DND-41 (cell line): ENCODE data around the gene PHACTR1.

Experiments
- ATAC-seq: fragments of 200-7000 bp; cut with Tn5 transposase; 3 replicates; pipeline ENCODE4 v1.9.1; 2021; ENCODE audit warnings: low read depth; ENCODE audit not compliant: insufficient read depth
- DNase-seq: peaks from one replicate; pipeline ENCODE4 v3.0.0-alpha.2; 2020
- H2AFZ ChIP-seq: 2 replicates; pipeline ENCODE4 v1.6.0; 2012; ENCODE audit warnings: low read depth, low read length
- H3K27ac ChIP-seq: 2 replicates; pipeline ENCODE4 v1.5.1; 2012; ENCODE audit warnings: low read length, inconsistent platforms
- H3K27me3 ChIP-seq: fragments of 200-600 bp; sonication (generic); 2 replicates; pipeline ENCODE4 v1.6.0; 2012; ENCODE audit warnings: low read length, mild to moderate bottlenecking, inconsistent platforms; ENCODE audit not compliant: insufficient read depth, poor library complexity
- H3K36me3 ChIP-seq: 2 replicates; pipeline ENCODE4 v1.5.1; 2012; ENCODE audit warnings: low read length, inconsistent platforms; ENCODE audit not compliant: insufficient read depth
- H3K4me1 ChIP-seq: 2 replicates; pipeline ENCODE4 v1.5.1; 2012; ENCODE audit warnings: mild to moderate bottlenecking, low read length; ENCODE audit not compliant: insufficient read depth
- H3K4me2 ChIP-seq: 2 replicates; pipeline ENCODE4 v1.6.0; 2012; ENCODE audit warnings: mild to moderate bottlenecking, moderate library complexity, low read length, inconsistent platforms; ENCODE audit not compliant: insufficient read depth
- H3K4me3 ChIP-seq, 2 experiments: fragments of 200-600 bp in 1 of 2; shearing (Covaris generic) in 1 of 2; 2 replicates each; pipeline ENCODE4 v1.5.1; 2012 to 2016; ENCODE audit warnings: inconsistent platforms in 2 of 2, low read length in 2 of 2, mild to moderate bottlenecking in 2 of 2, low read depth in 1 of 2, moderate library complexity in 1 of 2
- H3K79me2 ChIP-seq: 2 replicates; pipeline ENCODE4 v1.6.0; 2012; ENCODE audit warnings: low read length, inconsistent platforms; ENCODE audit not compliant: insufficient read depth
- H3K9ac ChIP-seq: 2 replicates; pipeline ENCODE4 v1.6.0; 2012; ENCODE audit warnings: low read depth, mild to moderate bottlenecking, inconsistent platforms, low read length, moderate library complexity
- H3K9me3 ChIP-seq: 2 replicates; pipeline ENCODE4 v1.5.1; 2012; ENCODE audit warnings: low read length, moderate library complexity, mild to moderate bottlenecking, inconsistent platforms; ENCODE audit not compliant: insufficient read depth, severe bottlenecking
- H4K20me1 ChIP-seq: 2 replicates; pipeline ENCODE4 v1.6.0; 2012; ENCODE audit warnings: low read length; ENCODE audit not compliant: insufficient read depth
- CTCF ChIP-seq: IDR thresholded peaks from 2 replicates; pipeline ENCODE4 v1.5.1; 2012; ENCODE audit warnings: borderline replicate concordance, low read length, moderate library complexity, mild to moderate bottlenecking; ENCODE audit not compliant: poor library complexity, severe bottlenecking; ENCODE audit errors: extremely low read depth
- EZH2 ChIP-seq: IDR thresholded peaks from 3 replicates; pipeline ENCODE4 v1.6.1; 2012; ENCODE audit warnings: borderline replicate concordance, low read depth, mild to moderate bottlenecking, moderate library complexity, low read length, inconsistent platforms; ENCODE audit not compliant: severe bottlenecking

Gene PHACTR1

DNA sequence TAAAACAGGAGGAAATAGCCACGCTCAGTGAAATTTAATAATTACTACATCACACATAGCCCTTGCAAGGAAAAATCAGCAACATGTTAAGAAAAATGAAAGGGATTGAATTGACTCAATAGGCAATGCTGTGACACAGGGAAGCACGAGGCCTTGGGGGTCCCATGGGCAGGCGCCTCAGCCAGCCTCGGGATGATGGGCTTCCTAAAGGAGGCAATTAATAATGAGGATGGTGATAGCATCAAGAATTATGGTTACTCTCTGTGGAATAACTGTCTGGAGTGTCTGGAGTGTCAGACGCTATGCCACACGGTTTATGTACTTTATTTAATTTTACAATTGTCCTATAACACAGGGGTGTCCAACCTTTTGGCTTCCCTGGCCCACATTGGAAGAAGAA is 481.6 kb downstream of the PHACTR1 start:
- Histone ChIP-seq H3K9me3 (no peaks in the 10 kb centered on the region), H3K4me1 (no peaks in the 10 kb centered on the region), H2AFZ (no peak overlapping the region), H3K27ac (no peak overlapping the region), H3K36me3 (no peaks in the 10 kb centered on the region), H3K4me2 (no peak overlapping the region), H3K27me3 (no peaks in the 10 kb centered on the region), H3K79me2 (no peaks in the 10 kb centered on the region), H3K9ac (no peak overlapping the region), H3K4me3 (no peak overlapping the region), H4K20me1 (no peaks in the 10 kb centered on the region)
- TF ChIP-seq EZH2 = no peak
- TF ChIP-seq CTCF = no peak
- no peak for DNase-seq
- ATAC-seq = no peak

DNA sequence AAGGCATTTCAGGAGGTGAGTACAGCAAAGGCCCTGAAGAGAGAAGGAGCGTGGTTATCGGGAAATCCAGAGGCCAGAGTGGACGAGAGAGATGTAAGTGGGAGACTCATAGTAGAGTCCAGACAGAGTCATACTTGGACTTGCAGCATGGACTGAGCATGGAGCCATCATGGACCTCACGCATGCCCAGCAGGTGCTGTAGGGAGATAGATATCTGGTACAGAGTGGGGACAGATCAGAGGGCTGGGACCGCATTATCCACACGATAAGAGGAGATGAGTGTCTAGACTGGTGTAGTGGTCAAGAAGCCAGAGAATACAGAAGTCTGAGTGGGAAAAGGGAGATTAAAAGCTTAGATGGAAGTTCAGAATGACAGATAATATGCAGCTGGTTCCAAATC is 484.8 kb downstream of the PHACTR1 start:
- Histone ChIP-seq H3K4me3 (no peak overlapping the region), H3K36me3 (no peaks in the 10 kb centered on the region), H3K27me3 (no peaks in the 10 kb centered on the region), H3K79me2 (no peaks in the 10 kb centered on the region), H3K4me2 (no peak overlapping the region), H3K9me3 (no peaks in the 10 kb centered on the region), H2AFZ (no peak overlapping the region), H3K27ac (no peak overlapping the region), H4K20me1 (no peaks in the 10 kb centered on the region), H3K9ac (no peak overlapping the region), H3K4me1 (no peaks in the 10 kb centered on the region)
- no peak for TF ChIP-seq EZH2
- no peak for TF ChIP-seq CTCF
- ATAC-seq (no peak), DNase-seq (no peak)

- Histone ChIP-seq H2AFZ (no peak overlapping the region), H3K27ac (no peak overlapping the region), H3K79me2 (no peaks in the 10 kb centered on the region), H3K27me3 (no peaks in the 10 kb centered on the region), H3K36me3 (no peaks in the 10 kb centered on the region), H4K20me1 (no peaks in the 10 kb centered on the region), H3K4me3 (no peak overlapping the region), H3K4me2 (no peak overlapping the region), H3K9ac (no peak overlapping the region), H3K9me3 (no peaks in the 10 kb centered on the region), H3K4me1 (no peaks in the 10 kb centered on the region)
- no peak for ATAC-seq
- TF ChIP-seq EZH2 = no peak
- no peak for TF ChIP-seq CTCF
- no peak for DNase-seq
Measured at GRCh38 chr6:13203145-13203544, 486.6 kb downstream of the PHACTR1 start.

GRCh38 chr6:13205106-13205505 is 488.5 kb downstream of the PHACTR1 start:
- H3K9me3 ChIP-seq = no peaks in the 10 kb centered on the region
- H3K4me2 ChIP-seq = no peak overlapping the region
- H3K27me3 ChIP-seq = no peaks in the 10 kb centered on the region
- no peak overlapping the region for H2AFZ ChIP-seq
- H3K4me3 ChIP-seq = no peak overlapping the region
- H4K20me1 ChIP-seq = no peaks in the 10 kb centered on the region
- TF ChIP-seq EZH2 = no peak
- TF ChIP-seq CTCF = no peak
- H3K9ac ChIP-seq = no peak overlapping the region
- H3K27ac ChIP-seq = no peak overlapping the region
- ATAC-seq = no peak
- no peaks in the 10 kb centered on the region for H3K79me2 ChIP-seq
- no peak for DNase-seq
- no peaks in the 10 kb centered on the region for H3K36me3 ChIP-seq
- H3K4me1 ChIP-seq = no peaks in the 10 kb centered on the region
